Epithelial cell of esophagus (primary cell): ENCODE measurements around the gene JAK3.

Experiments
- DNase-seq: peaks from one replicate; pipeline ENCODE4 v3.0.0; 2010; ENCODE audit warnings: low read depth
- H3K4me3 ChIP-seq: 2 replicates; pipeline ENCODE4 v1.5.1; 2011; ENCODE audit warnings: mild to moderate bottlenecking, low read length, control low read depth
- CTCF ChIP-seq: IDR thresholded peaks from 2 replicates; pipeline ENCODE4 v1.5.1; 2011; ENCODE audit warnings: low read depth, mild to moderate bottlenecking, low read length, control low read depth, inconsistent platforms; ENCODE audit not compliant: insufficient read depth; ENCODE audit errors: missing control alignments

JAK3 gene

GRCh38 chr19:17881701-17882100 lies 33.9 kb upstream of the JAK3 start:
- no peak for DNase-seq
- no peak overlapping the region for H3K4me3 ChIP-seq
- TF ChIP-seq CTCF: no peak

GRCh38 chr19:17879466-17879865 lies 31.7 kb upstream of the JAK3 start:
- no peak overlapping the region for H3K4me3 ChIP-seq
- TF ChIP-seq CTCF: no peak
- DNase-seq: no peak

GRCh38 chr19:17877696-17878095 lies 29.9 kb upstream of the JAK3 start:
- no peak overlapping the region for H3K4me3 ChIP-seq
- DNase-seq: no peak
- TF ChIP-seq CTCF: no peak

- no peak for TF ChIP-seq CTCF
- H3K4me3 ChIP-seq: no peak overlapping the region
- DNase-seq: no peak
Measured at GRCh38 chr19:17874758-17875135, 27.0 kb upstream of the JAK3 start.

- no peak for TF ChIP-seq CTCF
- no peak overlapping the region for H3K4me3 ChIP-seq
- DNase-seq: peak; percentile 60
Measured at GRCh38 chr19:17873786-17874757, 26.3 kb upstream of the JAK3 start.

GRCh38 chr19:17872251-17873001 lies 24.6 kb upstream of the JAK3 start:
- no peak for DNase-seq
- H3K4me3 ChIP-seq: no peak overlapping the region
- no peak for TF ChIP-seq CTCF
